ENCODE data around the gene TMEM233.
"Not testable (repeated sequence)": the region's sequence is repeated elsewhere in the genome, so short reads cannot be mapped to it uniquely, and the experiment has no call there.

TMEM233 gene

GRCh38 chr12:119658166-119658565 is 64.6 kb downstream of the TMEM233 start:
- FAIRE-seq; DNase-seq (ENCODE audit: insufficient read length, low spot score): not testable (repeated sequence)
- peak; percentile 24 for TF ChIP-seq CTCF (IDR thresholded peaks at IDR 0.05; ENCODE audit: insufficient read depth, missing control alignments)

GRCh38 chr12:119659289-119659897 is 65.8 kb downstream of the TMEM233 start:
- no peak for FAIRE-seq
- DNase-seq (ENCODE audit: insufficient read length, low spot score), result no peak
- peak; percentile 78 for TF ChIP-seq CTCF (IDR thresholded peaks at IDR 0.05; ENCODE audit: insufficient read depth, missing control alignments)

GRCh38 chr12:119660076-119660475 is 66.5 kb downstream of the TMEM233 start:
- no peak for FAIRE-seq
- DNase-seq (ENCODE audit: insufficient read length, low spot score), result no peak
- TF ChIP-seq CTCF (IDR thresholded peaks at IDR 0.05; ENCODE audit: insufficient read depth, missing control alignments), result no peak

GRCh38 chr12:119661882-119662281 is 68.3 kb downstream of the TMEM233 start:
- DNase-seq (ENCODE audit: insufficient read length, low spot score), result no peak
- no peak for TF ChIP-seq CTCF (IDR thresholded peaks at IDR 0.05; ENCODE audit: insufficient read depth, missing control alignments)
- FAIRE-seq, result no peak

- FAIRE-seq (no peak), DNase-seq (ENCODE audit: insufficient read length, low spot score) (no peak)
- TF ChIP-seq CTCF (IDR thresholded peaks at IDR 0.05; ENCODE audit: insufficient read depth, missing control alignments), result no peak
Measured at GRCh38 chr12:119664642-119665041, 71.1 kb downstream of the TMEM233 start.

- TF ChIP-seq CTCF (IDR thresholded peaks at IDR 0.05; ENCODE audit: insufficient read depth, missing control alignments), result no peak
- no peak for DNase-seq (ENCODE audit: insufficient read length, low spot score)
- no peak for FAIRE-seq
Measured at GRCh38 chr12:119665164-119665929, 71.8 kb downstream of the TMEM233 start.

GRCh38 chr12:119666226-119666795 is 72.7 kb downstream of the TMEM233 start:
- TF ChIP-seq CTCF (IDR thresholded peaks at IDR 0.05; ENCODE audit: insufficient read depth, missing control alignments), result no peak
- FAIRE-seq, result no peak
- no peak for DNase-seq (ENCODE audit: insufficient read length, low spot score)

Data from D721Med (cell line).